KOPT-K1 (cell line): Measurements from ENCODE around the gene KLHL20.
"Not testable (repeated sequence)": the region's sequence is repeated elsewhere in the genome, so short reads cannot be mapped to it uniquely, and the experiment has no call there.

Experiments used
- H3K27ac ChIP-seq: fragments of 200-600 bp; sonication (generic); 2 replicates; pipeline ENCODE4 v1.5.1; 2016; ENCODE audit warnings: antibody characterized with exemption, mild to moderate bottlenecking, low read depth, low read length; ENCODE audit not compliant: poor library complexity, severe bottlenecking
- H3K36me3 ChIP-seq: fragments of 200-600 bp; sonication (generic); 2 replicates; pipeline ENCODE4 v1.5.1; 2017; ENCODE audit warnings: antibody characterized with exemption, mild to moderate bottlenecking, low read length, moderate library complexity; ENCODE audit not compliant: insufficient read depth
- H3K9me3 ChIP-seq: fragments of 200-600 bp; sonication (generic); 2 replicates; pipeline ENCODE4 v1.5.1; 2017; ENCODE audit warnings: antibody characterized with exemption, low read length, mild to moderate bottlenecking; ENCODE audit not compliant: insufficient read depth, poor library complexity, severe bottlenecking

The KLHL20 gene

DNA sequence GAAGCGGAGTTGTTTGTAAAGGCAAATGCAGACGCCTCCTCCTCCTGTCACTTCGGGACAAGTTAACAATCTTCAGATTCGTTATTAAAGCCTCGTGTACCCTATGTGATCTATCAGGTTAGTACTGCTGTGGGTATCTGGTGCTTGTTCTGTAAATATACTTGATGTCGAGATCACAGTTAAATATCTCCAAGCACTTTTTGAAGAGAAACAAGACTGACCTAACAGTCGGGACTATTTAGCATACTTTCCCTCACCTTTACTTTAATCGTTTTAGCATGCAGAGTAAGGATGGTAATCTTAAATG is 710 bp downstream of the KLHL20 start:
- Histone ChIP-seq H3K27ac (peak overlapping the region; percentile 67), H3K9me3 (peaks cover 4% of the 10 kb centered on the region), H3K36me3 (peaks cover 14% of the 10 kb centered on the region; the same call in 1 of the 2 replicates)

DNA sequence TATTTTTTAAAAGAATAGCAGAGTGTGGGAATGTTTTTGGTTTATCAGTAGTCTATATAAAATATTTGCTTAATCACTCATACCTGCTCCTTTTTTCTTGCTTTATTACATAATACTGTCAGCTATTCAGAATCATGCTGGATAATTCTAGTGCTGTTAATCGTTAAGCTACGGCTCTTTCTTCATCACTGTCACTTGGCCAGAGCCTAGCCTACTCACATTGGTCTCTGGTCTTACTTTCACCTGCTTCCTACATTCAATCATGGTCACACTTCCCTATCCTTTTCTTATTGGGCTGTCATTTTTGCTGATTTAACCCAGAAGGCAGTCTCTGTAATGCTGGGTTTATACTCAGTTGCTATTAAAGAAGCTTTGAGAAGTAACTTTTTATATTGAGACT is 2.5 kb downstream of the KLHL20 start:
- no peak overlapping the region for H3K27ac ChIP-seq
- peaks cover 29% of the 10 kb centered on the region for H3K36me3 ChIP-seq
- H3K9me3 ChIP-seq, result peaks cover 4% of the 10 kb centered on the region

DNA sequence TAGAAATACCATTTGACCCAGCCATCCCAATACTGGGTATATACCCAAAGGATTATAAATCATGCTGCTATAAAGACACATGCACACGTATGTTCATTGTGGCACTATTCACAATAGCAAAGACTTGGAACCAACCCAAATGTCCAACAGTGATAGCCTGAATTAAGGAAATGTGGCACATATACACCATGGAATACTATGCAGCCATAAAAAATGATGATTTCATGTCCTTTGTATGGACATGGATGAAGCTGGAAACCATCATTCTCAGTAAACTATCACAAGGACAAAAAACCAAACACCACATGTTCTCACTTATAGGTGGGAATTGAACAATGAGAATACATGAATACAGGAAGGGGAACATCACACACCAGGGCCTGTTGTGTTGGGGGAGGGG is 16.6 kb downstream of the KLHL20 start:
- H3K27ac ChIP-seq, H3K9me3 ChIP-seq: not testable (repeated sequence)

DNA sequence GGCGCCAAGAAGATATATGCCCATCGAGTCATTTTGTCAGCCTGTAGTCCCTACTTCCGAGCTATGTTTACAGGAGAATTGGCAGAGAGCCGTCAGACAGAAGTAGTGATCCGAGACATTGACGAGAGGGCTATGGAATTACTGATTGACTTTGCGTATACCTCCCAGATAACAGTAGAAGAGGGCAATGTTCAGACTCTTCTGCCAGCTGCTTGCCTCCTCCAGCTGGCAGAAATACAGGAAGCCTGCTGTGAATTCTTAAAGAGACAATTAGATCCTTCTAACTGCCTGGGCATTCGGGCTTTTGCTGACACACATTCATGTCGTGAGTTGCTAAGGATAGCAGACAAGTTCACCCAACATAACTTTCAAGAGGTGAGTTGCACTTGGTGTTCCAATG is 19.1 kb downstream of the KLHL20 start:
- H3K36me3 ChIP-seq, result peaks cover 43% of the 10 kb centered on the region
- no peak overlapping the region for H3K27ac ChIP-seq

More for the DNA sequence above, 16.6 kb downstream of the KLHL20 start:
- H3K36me3 ChIP-seq, result peaks cover 36% of the 10 kb centered on the region

DNA sequence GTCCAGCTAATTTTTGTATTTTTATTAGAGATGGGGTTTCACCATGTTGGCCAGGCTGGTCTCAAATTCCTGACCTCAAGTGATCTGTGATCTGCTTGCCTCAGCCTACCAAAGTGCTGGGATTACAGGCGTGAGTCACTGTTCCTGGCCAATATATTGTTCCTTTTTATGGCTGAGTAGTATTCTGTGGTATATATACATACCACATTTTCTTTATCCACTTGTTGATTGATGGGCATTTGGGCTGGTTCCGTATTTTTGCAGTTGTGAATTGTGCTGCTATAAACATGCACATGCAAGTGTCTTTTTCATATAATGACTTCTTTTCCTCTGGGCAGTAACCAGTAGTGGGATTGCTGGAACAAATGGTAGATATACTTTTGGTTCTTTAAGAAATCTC is 21.3 kb downstream of the KLHL20 start:
- H3K9me3 ChIP-seq, H3K27ac ChIP-seq: not testable (repeated sequence)
- H3K36me3 ChIP-seq, result peaks cover 49% of the 10 kb centered on the region

More for the DNA sequence above, 19.1 kb downstream of the KLHL20 start:
- H3K9me3 ChIP-seq, result no peaks in the 10 kb centered on the region

DNA sequence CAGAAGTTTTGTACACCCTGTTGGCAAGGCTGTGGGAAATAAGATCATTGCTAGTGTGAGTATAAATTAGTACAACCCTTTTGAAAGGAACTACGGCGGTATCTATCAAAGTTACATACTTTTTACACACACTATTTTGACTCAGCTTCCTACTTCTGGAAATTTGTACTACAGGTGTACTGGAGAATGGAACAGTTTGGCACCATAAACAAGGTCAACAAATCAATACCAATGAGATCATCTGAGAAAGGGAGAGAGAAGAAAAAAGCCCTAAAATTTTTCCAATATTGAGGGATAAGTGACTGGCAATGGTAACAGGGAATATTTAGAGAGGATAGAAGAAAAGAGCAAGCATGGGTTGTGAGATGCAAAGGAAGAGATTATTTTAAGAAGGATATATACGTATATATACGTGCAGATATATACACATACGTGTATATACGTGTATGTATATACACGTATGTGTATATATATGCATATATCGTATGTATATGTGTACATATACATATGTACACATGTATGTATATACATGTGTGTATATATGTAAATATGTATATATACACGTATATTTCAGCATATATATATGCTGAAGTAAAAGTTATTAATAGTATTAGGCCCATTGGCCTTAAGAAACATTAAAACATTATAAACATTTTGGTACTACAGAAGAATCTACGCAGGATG is 27.6 kb downstream of the KLHL20 start:
- Histone ChIP-seq H3K36me3 (peaks cover 25% of the 10 kb centered on the region; the same call in 1 of the 2 replicates), H3K9me3 (no peaks in the 10 kb centered on the region), H3K27ac (no peak overlapping the region)

DNA sequence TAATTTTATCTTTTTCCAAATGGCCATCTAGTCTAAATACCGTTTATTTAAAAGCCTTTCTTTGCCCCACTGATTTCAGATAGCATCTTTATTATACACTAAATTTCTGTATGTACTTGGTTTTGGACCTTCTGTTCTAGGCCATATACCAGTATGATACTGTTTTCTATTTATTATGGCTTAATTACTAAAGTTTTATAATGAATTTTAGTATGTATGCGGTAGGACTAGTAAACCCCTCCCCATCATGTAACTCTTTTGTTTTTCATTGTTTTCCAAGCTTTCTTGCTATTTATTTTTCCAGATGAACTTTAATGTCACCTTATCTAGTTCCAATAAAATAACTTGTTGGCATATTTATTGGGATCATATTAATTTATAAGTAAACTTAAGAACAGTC is 29.9 kb downstream of the KLHL20 start:
- H3K27ac ChIP-seq, result no peak overlapping the region
- H3K9me3 ChIP-seq, result no peaks in the 10 kb centered on the region
- H3K36me3 ChIP-seq, result peaks cover 12% of the 10 kb centered on the region; the same call in 1 of the 2 replicates

DNA sequence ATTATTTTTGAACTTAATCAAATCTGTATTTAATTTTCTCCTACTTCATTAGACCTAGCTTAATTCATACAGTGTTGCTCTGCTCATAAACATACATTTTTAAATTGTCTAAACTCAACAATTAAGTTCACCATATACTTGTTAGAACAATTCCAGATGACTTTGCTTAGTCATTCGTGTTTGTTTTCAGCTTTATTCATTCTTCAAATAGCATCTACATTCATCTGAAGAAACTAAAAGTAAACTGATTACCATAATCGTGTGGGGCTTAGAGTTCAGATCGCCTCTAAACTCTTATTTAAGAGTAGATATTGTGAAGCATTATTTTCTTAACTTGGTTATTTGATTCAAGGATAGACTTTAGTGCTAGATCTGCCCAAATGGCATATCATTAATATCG is 34.4 kb downstream of the KLHL20 start:
- H3K9me3 ChIP-seq, result no peaks in the 10 kb centered on the region
- H3K36me3 ChIP-seq, result peaks cover 26% of the 10 kb centered on the region
- H3K27ac ChIP-seq, result no peak overlapping the region

DNA sequence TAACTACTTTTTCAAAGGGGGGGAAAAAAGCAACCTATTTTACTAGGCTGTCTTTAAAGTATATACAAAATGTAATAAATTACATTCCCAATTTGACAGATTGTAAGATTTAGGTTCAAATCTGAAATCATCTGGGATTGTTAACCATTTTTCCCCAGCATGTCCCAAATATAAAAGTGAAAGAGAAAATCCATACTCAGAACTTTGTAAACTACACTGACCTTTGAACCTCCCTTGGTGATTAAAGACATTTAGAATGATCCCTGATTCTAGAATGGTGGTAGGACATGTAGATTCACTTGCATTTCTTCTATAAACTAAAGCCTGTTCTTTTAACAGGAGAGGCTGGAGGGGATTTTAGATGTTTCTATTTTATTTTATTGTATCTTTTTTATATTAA is 39.0 kb downstream of the KLHL20 start:
- H3K27ac ChIP-seq, result no peak overlapping the region
- H3K36me3 ChIP-seq, result peaks cover 73% of the 10 kb centered on the region
- H3K9me3 ChIP-seq, result peaks cover 4% of the 10 kb centered on the region

DNA sequence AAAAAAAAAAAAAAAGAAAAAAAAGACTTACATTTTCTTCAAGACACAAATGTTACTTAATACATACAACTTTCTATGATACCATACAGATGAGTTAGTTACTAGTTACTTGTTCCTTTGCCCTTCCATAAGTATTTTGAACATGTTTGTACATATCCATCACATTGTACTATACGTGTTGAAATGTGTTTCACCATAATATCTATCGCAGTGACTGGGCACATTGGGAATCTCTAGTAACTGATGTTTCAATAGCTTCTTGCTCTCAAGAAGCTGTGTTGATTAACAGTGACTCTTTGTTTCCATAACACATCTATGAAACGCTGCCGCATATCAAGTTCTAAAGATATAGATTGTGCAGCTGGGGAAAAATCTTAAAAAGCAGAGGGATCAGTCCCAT is 42.9 kb downstream of the KLHL20 start:
- H3K27ac ChIP-seq, result no peak overlapping the region
- H3K9me3 ChIP-seq, result peaks cover 31% of the 10 kb centered on the region
- peaks cover 78% of the 10 kb centered on the region for H3K36me3 ChIP-seq

DNA sequence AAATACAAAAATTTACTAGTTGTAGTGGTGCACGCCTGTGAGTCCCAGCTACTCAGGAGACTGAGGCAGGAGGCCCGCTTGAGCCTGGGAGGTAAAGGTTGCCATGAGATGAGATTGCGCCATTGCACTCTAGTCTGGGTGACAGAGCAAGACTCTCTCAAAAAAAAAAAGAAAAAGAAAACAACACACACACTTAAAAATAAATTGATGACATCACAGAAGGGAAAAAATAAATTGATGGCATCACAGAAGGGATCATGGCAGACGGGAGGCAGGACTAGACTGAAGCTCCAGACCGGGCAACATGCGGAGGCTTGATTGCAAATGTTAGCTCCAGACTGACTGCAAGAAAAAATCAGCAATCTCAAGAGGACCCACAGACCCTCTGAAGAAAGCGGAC is 43.3 kb downstream of the KLHL20 start:
- Histone ChIP-seq H3K9me3 (peaks cover 36% of the 10 kb centered on the region), H3K27ac (no peak overlapping the region), H3K36me3 (peaks cover 74% of the 10 kb centered on the region)

DNA sequence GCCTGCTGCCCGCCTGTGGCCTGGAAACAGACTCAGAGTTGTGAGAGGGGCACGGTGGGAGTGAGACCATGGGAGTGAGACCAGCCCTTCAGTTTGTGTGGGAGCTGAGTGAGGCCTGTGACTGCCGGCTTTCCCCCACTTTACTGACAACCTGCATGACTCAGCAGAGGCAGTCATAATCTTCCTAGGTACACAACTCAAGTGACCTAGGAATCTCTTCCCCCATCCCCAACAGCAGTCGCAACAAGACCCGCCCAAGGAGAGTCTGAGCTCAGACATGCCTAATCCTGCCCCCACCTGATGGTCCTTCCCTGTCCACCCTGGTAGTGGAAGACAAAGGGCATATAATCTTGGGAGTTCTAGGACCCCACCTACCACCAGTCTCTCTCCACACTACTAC is 44.2 kb downstream of the KLHL20 start:
- peaks cover 65% of the 10 kb centered on the region for H3K36me3 ChIP-seq
- peaks cover 45% of the 10 kb centered on the region for H3K9me3 ChIP-seq
- H3K27ac ChIP-seq, result no peak overlapping the region

DNA sequence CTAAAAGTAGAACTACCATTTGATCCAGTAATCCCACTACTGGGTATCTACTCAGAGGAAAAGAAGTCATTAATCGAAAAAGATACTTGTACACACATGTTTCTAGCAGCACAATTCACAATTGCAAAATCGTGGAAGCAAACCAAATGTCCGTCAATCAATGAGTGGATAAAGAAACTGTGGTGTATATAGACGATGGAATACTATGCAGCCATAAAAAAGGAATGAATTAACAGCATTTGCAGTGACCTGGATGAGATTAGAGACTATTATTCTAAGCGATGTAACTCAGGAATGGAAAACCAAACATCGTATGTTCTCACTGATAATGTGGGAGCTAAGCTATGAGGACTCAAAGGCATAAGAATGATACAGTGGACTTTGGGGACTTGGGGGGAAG is 49.5 kb downstream of the KLHL20 start:
- not testable (repeated sequence) for H3K27ac ChIP-seq
- Histone ChIP-seq H3K9me3 (peaks cover 41% of the 10 kb centered on the region), H3K36me3 (peaks cover 46% of the 10 kb centered on the region)

DNA sequence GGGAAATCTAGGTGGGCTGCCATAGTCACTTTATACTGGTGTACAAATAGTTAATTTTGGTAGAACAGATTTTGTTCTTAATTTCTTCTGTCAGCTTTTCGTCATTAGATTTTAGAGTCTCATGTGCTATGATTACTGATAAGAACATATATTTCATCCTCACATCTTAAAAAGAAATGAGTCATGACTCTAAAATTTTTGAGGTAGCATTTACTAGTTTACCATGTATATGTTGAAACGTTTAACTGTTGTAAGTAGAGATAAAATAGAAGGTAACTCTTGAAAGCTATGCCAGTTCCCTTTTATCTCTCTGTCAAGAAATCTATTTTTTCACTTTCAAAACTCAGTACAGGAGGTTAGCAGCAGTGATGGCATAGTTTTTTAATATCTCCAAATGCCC is 53.4 kb downstream of the KLHL20 start:
- Histone ChIP-seq H3K9me3 (peaks cover 13% of the 10 kb centered on the region), H3K27ac (no peak overlapping the region), H3K36me3 (peaks cover 40% of the 10 kb centered on the region)

DNA sequence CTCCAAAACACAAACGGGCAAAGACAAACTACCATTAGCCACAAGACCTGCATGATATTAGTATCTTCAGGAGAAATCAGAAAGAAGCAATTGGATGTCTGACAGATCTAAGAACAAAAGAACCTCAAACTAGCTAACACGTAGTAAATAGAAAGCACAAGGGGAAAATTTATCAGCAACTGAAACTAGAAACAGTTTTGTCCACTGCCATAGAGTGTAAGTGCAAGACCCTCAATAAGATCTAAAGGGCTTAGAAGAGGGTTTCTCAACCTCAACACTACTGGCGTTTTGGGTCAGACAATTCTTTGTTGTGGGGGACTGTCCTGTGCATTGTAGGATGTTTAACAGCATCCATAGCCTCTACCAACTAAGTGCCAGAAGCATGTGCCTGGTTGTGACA is 54.0 kb downstream of the KLHL20 start:
- no peak overlapping the region for H3K27ac ChIP-seq
- H3K36me3 ChIP-seq, result peaks cover 40% of the 10 kb centered on the region

DNA sequence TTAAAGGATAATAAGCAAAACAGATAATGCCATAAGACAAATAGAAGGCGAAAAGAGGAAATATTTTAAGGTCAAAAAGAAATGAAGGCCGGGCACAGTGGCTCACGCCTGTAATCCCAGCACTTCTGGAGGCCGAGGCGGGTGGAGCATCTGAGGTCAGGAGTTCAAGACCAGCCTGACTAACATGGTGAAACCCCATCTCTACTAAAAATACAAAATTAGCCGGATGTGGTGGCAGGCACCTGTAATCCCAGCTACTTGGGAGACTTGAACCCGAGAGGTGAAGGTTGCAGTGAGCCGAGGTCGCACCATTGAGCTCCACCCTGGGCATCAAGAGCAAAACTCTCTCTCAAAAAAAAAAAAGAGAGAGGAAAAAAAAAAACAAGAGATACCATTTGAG is 55.5 kb downstream of the KLHL20 start:
- not testable (repeated sequence) for H3K9me3 ChIP-seq, H3K27ac ChIP-seq
- peaks cover 55% of the 10 kb centered on the region for H3K36me3 ChIP-seq

More for the DNA sequence above, 54.0 kb downstream of the KLHL20 start:
- peaks cover 6% of the 10 kb centered on the region for H3K9me3 ChIP-seq
